SK-N-SH (cell line): ENCODE results near the gene CCDC194. TPM values are rescaled to one million over a fixed set of nuclear protein-coding genes. Genes with fewer than 3 reads are reported as not detected.
"Not testable (repeated sequence)": the region's sequence is repeated elsewhere in the genome, so short reads cannot be mapped to it uniquely, and the experiment has no call there.

Experiments
- CTCF ChIA-PET: fragments of 300-600, 350-600 bp; formaldehyde crosslinking; extraction: SDS; loops from one replicate; lab custom pipeline; 2021; lab: Yijun Ruan, JAX
- POLR2A ChIA-PET: fragments of 350-600 bp; sonication (Branson Sonifier 250); formaldehyde crosslinking; extraction: SDS; loops from one replicate; lab custom pipeline; 2020; ENCODE audit warnings: antibody characterized with exemption, inconsistent platforms; lab: Yijun Ruan, JAX
- DNase-seq: peaks from one replicate; pipeline ENCODE4 v3.0.0; 2012
- H2AFZ ChIP-seq: fragments of 200-600 bp; sonication (generic); 2 replicates; pipeline ENCODE4 v1.8.1; 2016; ENCODE audit warnings: antibody characterized with exemption, mild to moderate bottlenecking, low read depth
- H3F3A ChIP-seq: fragments of 200-600 bp; sonication (generic); replicated peaks from 2 replicates; pipeline ENCODE3; 2016; ENCODE audit warnings: antibody characterized with exemption, mild to moderate bottlenecking; ENCODE audit not compliant: insufficient read depth
- H3K27ac ChIP-seq, 2 experiments: fragments of 200-500 bp in 1 of 2; fragments of 200-600 bp in 1 of 2; sonication (Bioruptor generic) in 1 of 2; sonication (generic), shearing (Covaris generic) in 1 of 2; 2 replicates each; pipeline versions ENCODE4 v1.5.1 to v1.6.1; 2014 to 2016; ENCODE audit warnings: low read depth in 2 of 2, inconsistent platforms in 1 of 2, low read length in 1 of 2, mild to moderate bottlenecking in 1 of 2, mixed read lengths in 1 of 2
- H3K27me3 ChIP-seq: fragments of 200-600 bp; sonication (generic), shearing (Covaris generic); 2 replicates; pipeline ENCODE4 v1.6.1; 2016; ENCODE audit warnings: mixed run types; ENCODE audit not compliant: insufficient read depth
- H3K36me3 ChIP-seq, 2 experiments: fragments of 200-500 bp in 1 of 2; fragments of 200-600 bp in 1 of 2; sonication (Bioruptor generic) in 1 of 2; sonication (generic) in 1 of 2; replicated peaks in 1 of 2; 2 replicates each; pipeline versions ENCODE3 to v1.5.1; 2014 to 2016; ENCODE audit warnings: low read length in 1 of 2, mild to moderate bottlenecking in 1 of 2; ENCODE audit not compliant: insufficient read depth in 2 of 2, control insufficient read depth in 1 of 2
- H3K4me1 ChIP-seq, 2 experiments: fragments of 200-500 bp in 1 of 2; fragments of 200-600 bp in 1 of 2; sonication (Bioruptor generic) in 1 of 2; sonication (generic), shearing (Covaris generic) in 1 of 2; 2 replicates each; pipeline versions ENCODE4 v1.5.1 to v1.6.1; 2014 to 2016; ENCODE audit warnings: low read depth in 1 of 2, low read length in 1 of 2, mixed run types in 1 of 2; ENCODE audit not compliant: insufficient read depth in 2 of 2, control insufficient read depth in 1 of 2
- H3K4me2 ChIP-seq: fragments of 200-600 bp; sonication (generic), shearing (Covaris generic); 2 replicates; pipeline ENCODE4 v1.6.1; 2017; ENCODE audit warnings: mixed run types
- H3K4me3 ChIP-seq, 2 experiments: fragments of 200-500 bp in 1 of 2; fragments of 200-600 bp in 1 of 2; sonication (Bioruptor generic) in 1 of 2; sonication (generic), shearing (Covaris generic) in 1 of 2; 2 replicates each; pipeline versions ENCODE4 v1.5.1 to v1.8.1; 2014 to 2016; ENCODE audit warnings: low read depth in 2 of 2, inconsistent platforms in 1 of 2, low read length in 1 of 2, mild to moderate bottlenecking in 1 of 2, mixed read lengths in 1 of 2, moderate library complexity in 1 of 2
- H3K79me2 ChIP-seq: fragments of 200-600 bp; sonication (generic); 2 replicates; pipeline ENCODE4 v1.8.1; 2017; ENCODE audit warnings: mild to moderate bottlenecking; ENCODE audit not compliant: insufficient read depth
- H3K9ac ChIP-seq: fragments of 200-600 bp; sonication (generic); 2 replicates; pipeline ENCODE4 v1.6.1; 2017; ENCODE audit warnings: mixed run types
- H3K9me2 ChIP-seq: fragments of 200-600 bp; sonication (generic); 2 replicates; pipeline ENCODE4 v1.6.1; 2017; ENCODE audit warnings: mixed run types
- H3K9me3 ChIP-seq: fragments of 200-600 bp; sonication (generic); 2 replicates; pipeline ENCODE4 v1.6.1; 2017; ENCODE audit warnings: mixed run types, mild to moderate bottlenecking, moderate library complexity
- H4K20me1 ChIP-seq: fragments of 200-600 bp; sonication (generic); 2 replicates; pipeline ENCODE4 v1.6.1; 2017; ENCODE audit warnings: mild to moderate bottlenecking, mixed run types; ENCODE audit not compliant: insufficient read depth
- CHD2 ChIP-seq: fragments of 150-350 bp; IDR thresholded peaks from 2 replicates; pipeline ENCODE4 v1.6.1; 2018; ENCODE audit warnings: low read length; ENCODE audit not compliant: partially characterized antibody
- EP300 ChIP-seq, 2 experiments: IDR thresholded peaks; 2 replicates each; pipeline versions ENCODE4 v1.4.0 to v1.6.1; 2012; ENCODE audit warnings: borderline replicate concordance in 1 of 2, low read depth in 1 of 2, low read length in 1 of 2
- EZH2phosphoT487 ChIP-seq: fragments of 200-600 bp; sonication (generic); IDR thresholded peaks from 2 replicates; pipeline ENCODE4 v1.6.1; 2017; ENCODE audit warnings: low read depth, mixed run types, mild to moderate bottlenecking, antibody characterized with exemption, moderate library complexity, borderline replicate concordance
- FOSL2 ChIP-seq: IDR thresholded peaks from 2 replicates; pipeline ENCODE4 v1.4.0; 2012; ENCODE audit warnings: low read depth, mild to moderate bottlenecking, moderate library complexity, borderline replicate concordance
- FOXM1 ChIP-seq: IDR thresholded peaks from 2 replicates; pipeline ENCODE4 v1.4.0; 2012; ENCODE audit warnings: low read depth, mild to moderate bottlenecking
- MEF2A ChIP-seq: IDR thresholded peaks from 2 replicates; pipeline ENCODE4 v1.4.0; 2012; ENCODE audit warnings: low read depth, borderline replicate concordance
- MXI1 ChIP-seq: IDR thresholded peaks from 2 replicates; pipeline ENCODE4 v1.6.1; 2012; ENCODE audit warnings: mild to moderate bottlenecking, low read depth, low read length, improper control_type of control experiment
- NFIC ChIP-seq: IDR thresholded peaks from 2 replicates; pipeline ENCODE4 v1.4.0; 2012; ENCODE audit warnings: borderline replicate concordance
- PBX3 ChIP-seq: IDR thresholded peaks from 2 replicates; pipeline ENCODE4; 2012
- POLR2AphosphoS5 ChIP-seq: IDR thresholded peaks from 2 replicates; pipeline ENCODE4 v1.6.1; 2012; ENCODE audit warnings: low read depth, low read length
- RAD21 ChIP-seq: IDR thresholded peaks from 2 replicates; pipeline ENCODE4 v1.6.1; 2012; ENCODE audit warnings: mild to moderate bottlenecking, low read length
- REST ChIP-seq: IDR thresholded peaks from 2 replicates; pipeline ENCODE4 v1.6.1; 2012; ENCODE audit warnings: mild to moderate bottlenecking, low read depth, low read length, moderate library complexity
- RFX5 ChIP-seq: IDR thresholded peaks from 2 replicates; pipeline ENCODE4 v1.6.1; 2012; ENCODE audit warnings: mild to moderate bottlenecking, improper control_type of control experiment, low read length
- RXRA ChIP-seq: IDR thresholded peaks from 2 replicates; pipeline ENCODE4 v1.4.0; 2012; ENCODE audit warnings: low read depth, mild to moderate bottlenecking, borderline replicate concordance
- SMC3 ChIP-seq: IDR thresholded peaks from 2 replicates; pipeline ENCODE4 v1.6.1; 2012; ENCODE audit warnings: low read depth, low read length, improper control_type of control experiment
- TAF1 ChIP-seq: IDR thresholded peaks from 2 replicates; pipeline ENCODE4 v1.6.1; 2012; ENCODE audit warnings: low read depth, mild to moderate bottlenecking, low read length, moderate library complexity, borderline replicate concordance
- TCF12 ChIP-seq: IDR thresholded peaks from 2 replicates; pipeline ENCODE4 v1.4.0; 2012
- USF2 ChIP-seq: fragments of 150-350 bp; IDR thresholded peaks from 2 replicates; pipeline ENCODE4 v1.6.1; 2017; ENCODE audit warnings: antibody characterized with exemption, low read length, low read depth, borderline replicate concordance
- YY1 ChIP-seq: IDR thresholded peaks from 2 replicates; pipeline ENCODE4 v1.4.0; 2012; ENCODE audit warnings: low read depth, mild to moderate bottlenecking
- WGBS: methylation state at CpG from one replicate; pipeline ENCODE4 v1.1.6; 2017; ENCODE audit warnings: low lambda C conversion rate; 5-methylcytosine and 5-hydroxymethylcytosine counted together
- polyA plus RNA-seq, 3 experiments: library from polyadenylated mRNA; depleted of rRNA; stranded (reverse); fragments of >200 nt; gene quantifications; 2 replicates each; pipeline ENCODE4 v1.2.3, GENCODE V29; 2012

CCDC194 gene
- polyA plus RNA-seq, 1 of the 3 experiments (the other 2 are of a cell fraction), result not detected

- Histone ChIP-seq H3K9ac (no peak overlapping the region), H3K79me2 (no peaks in the 10 kb centered on the region), H3K9me2 (no peaks in the 10 kb centered on the region), H3K4me2 (no peak overlapping the region), H3K27ac (no peak overlapping the region), H3K4me1 (no peaks in the 10 kb centered on the region), H3K27me3 (no peaks in the 10 kb centered on the region), H2AFZ (no peak overlapping the region), H3F3A (no peaks in the 10 kb centered on the region), H4K20me1 (no peaks in the 10 kb centered on the region), H3K4me3 (no peak overlapping the region), H3K36me3 (no peaks in the 10 kb centered on the region), H3K9me3 (no peaks in the 10 kb centered on the region)
- POLR2A ChIA-PET, result no interaction called here
- WGBS, result 76% methylated on average over 11 of the region's 22 CpGs
- TF ChIP-seq MXI1, result no peak
- TF ChIP-seq RXRA, result no peak
- no peak for TF ChIP-seq YY1
- no peak for TF ChIP-seq RAD21
- no peak for TF ChIP-seq SMC3
- no peak for TF ChIP-seq TAF1
- TF ChIP-seq REST, result no peak
- no peak for TF ChIP-seq POLR2AphosphoS5
- no peak for TF ChIP-seq EP300 (IDR thresholded peaks at IDR 0.05; ENCODE audit: borderline replicate concordance in 1 of 2, low read depth in 1 of 2, low read length in 1 of 2)
- no peak for TF ChIP-seq CHD2
- TF ChIP-seq NFIC, result no peak
- no peak for TF ChIP-seq PBX3
- no peak for TF ChIP-seq MEF2A
- TF ChIP-seq FOXM1, result no peak
- no peak for TF ChIP-seq USF2
- no peak for TF ChIP-seq FOSL2
- TF ChIP-seq RFX5, result no peak
- TF ChIP-seq EZH2phosphoT487, result no peak
- no peak for TF ChIP-seq TCF12
- CTCF ChIA-PET, result interaction anchor here (0.9 to 2.2 kb wide), 4 partner anchors 16 to 594 kb away, joined by 3 to 14 read pairs (median 4); no protein-coding TSS in a partner anchor
- no peak for DNase-seq
These were observed 28.6 kb downstream of the CCDC194 start for GRCh38 chr19:17365361-17365760.

- H3K9me2 ChIP-seq, H3K27ac ChIP-seq, H3K36me3 ChIP-seq, H3K79me2 ChIP-seq, H3K9ac ChIP-seq, H3K4me2 ChIP-seq, H3F3A ChIP-seq, H4K20me1 ChIP-seq, H3K4me3 ChIP-seq, H2AFZ ChIP-seq, H3K9me3 ChIP-seq, POLR2A ChIA-PET, H3K27me3 ChIP-seq, DNase-seq, H3K4me1 ChIP-seq: not testable (repeated sequence)
- CTCF ChIA-PET, result interaction anchor here (2.0 to 3.1 kb wide), 2 partner anchors 15 to 21 kb away, joined by 4 to 14 read pairs; no protein-coding TSS in a partner anchor
- WGBS, result 68% methylated on average over 20 of the region's 20 CpGs
These were observed 30.0 kb downstream of the CCDC194 start for GRCh38 chr19:17363852-17364605.
